ENCODE data around the gene CAPG. TPM values are rescaled to one million over a fixed set of nuclear protein-coding genes. Genes with fewer than 3 reads are reported as not detected.
A peak's percentile ranks its signal among the peaks of the same experiment; 100 is the strongest.

The CAPG gene, protein sequence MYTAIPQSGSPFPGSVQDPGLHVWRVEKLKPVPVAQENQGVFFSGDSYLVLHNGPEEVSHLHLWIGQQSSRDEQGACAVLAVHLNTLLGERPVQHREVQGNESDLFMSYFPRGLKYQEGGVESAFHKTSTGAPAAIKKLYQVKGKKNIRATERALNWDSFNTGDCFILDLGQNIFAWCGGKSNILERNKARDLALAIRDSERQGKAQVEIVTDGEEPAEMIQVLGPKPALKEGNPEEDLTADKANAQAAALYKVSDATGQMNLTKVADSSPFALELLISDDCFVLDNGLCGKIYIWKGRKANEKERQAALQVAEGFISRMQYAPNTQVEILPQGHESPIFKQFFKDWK
- 10 to 100 TPM in 3 of 6 experiments, 1 to 10 TPM in 3; 3.3 to 17.4 (median 9.9) TPM for total RNA-seq
- long read RNA-seq, partial matches to known transcripts = 2 of 3 reads
- long read RNA-seq, other reads (novel, unspliced or antisense) = 0 of 3 reads

DNA sequence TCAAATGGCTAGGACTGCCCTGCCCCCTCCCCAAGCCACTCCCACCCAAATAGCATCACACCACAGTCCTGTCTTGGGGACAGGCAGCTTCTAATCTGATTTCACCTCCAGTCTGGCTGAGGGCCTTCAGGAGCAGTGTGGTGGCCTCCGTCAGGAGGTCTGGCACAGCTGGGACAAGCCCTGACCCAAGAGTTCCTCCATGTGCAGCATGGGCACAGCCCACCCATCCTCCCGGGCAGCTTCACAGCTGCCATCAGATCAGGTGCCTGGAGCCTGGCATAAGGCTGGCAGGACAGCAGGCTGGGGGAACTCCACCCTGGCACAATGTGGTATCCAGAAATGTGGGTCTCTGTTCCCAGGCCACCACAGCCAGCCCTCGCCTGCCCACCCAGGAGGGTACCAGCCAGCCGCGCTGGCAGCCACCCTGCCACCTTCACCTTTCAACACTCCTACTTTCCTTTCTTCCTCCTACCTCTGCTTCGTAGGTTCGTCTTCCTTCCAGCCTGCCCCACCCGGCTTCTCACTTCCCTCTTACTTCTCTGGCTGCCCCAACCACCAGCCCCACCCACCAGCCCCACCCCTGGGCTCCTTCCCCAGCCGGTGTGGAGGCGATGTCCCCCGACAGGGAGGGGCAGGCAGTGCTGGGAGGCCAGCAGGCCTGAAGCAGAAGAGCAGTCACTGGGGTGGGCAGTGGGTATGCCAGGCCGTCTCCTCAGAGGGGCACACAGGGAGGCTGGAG is at the start of gene CAPG:
Gene CAPG, minus strand, starts transcription at position 522 of the 739 bp plus-strand sequence. CDS start 8,221 bp downstream, outside the sequence.
- H3K27ac ChIP-seq = peak within 1 kb of the TSS in 2 of 3 donors; percentile 16 to 29
- 50% methylated on average over 7 of the region's 12 CpGs for WGBS (ENCODE audit: insufficient coverage, low coverage, low lambda C conversion rate, missing lambda C conversion rate)
- ATAC-seq (peak; percentile 22 to 34 (median 27)), DNase-seq (peak; percentile 62 to 74 (median 65))
- H3K27me3 ChIP-seq = no peaks in the 10 kb centered on the region
- TF ChIP-seq, protein P1, sequence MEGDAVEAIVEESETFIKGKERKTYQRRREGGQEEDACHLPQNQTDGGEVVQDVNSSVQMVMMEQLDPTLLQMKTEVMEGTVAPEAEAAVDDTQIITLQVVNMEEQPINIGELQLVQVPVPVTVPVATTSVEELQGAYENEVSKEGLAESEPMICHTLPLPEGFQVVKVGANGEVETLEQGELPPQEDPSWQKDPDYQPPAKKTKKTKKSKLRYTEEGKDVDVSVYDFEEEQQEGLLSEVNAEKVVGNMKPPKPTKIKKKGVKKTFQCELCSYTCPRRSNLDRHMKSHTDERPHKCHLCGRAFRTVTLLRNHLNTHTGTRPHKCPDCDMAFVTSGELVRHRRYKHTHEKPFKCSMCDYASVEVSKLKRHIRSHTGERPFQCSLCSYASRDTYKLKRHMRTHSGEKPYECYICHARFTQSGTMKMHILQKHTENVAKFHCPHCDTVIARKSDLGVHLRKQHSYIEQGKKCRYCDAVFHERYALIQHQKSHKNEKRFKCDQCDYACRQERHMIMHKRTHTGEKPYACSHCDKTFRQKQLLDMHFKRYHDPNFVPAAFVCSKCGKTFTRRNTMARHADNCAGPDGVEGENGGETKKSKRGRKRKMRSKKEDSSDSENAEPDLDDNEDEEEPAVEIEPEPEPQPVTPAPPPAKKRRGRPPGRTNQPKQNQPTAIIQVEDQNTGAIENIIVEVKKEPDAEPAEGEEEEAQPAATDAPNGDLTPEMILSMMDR (IDR thresholded peaks at IDR 0.05) = no peak
- TF ChIP-seq POLR2A (IDR thresholded peaks at IDR 0.05) = no peak
- H3K36me3 ChIP-seq = no peaks in the 10 kb centered on the region
- no peaks in the 10 kb centered on the region for H3K9me3 ChIP-seq
- H3K4me3 ChIP-seq = no peak within 1 kb of the TSS
- intact Hi-C loops (cut with DNase I) = no loop called here
- peaks cover 0 to 19% (median 0%) of the 10 kb centered on the region in 4 donors for H3K4me1 ChIP-seq

GRCh38 chr2:85459771-85460170 is 49.6 kb upstream of the CAPG start:
- H3K27ac ChIP-seq = no peak overlapping the region
- TF ChIP-seq POLR2A (IDR thresholded peaks at IDR 0.05) = no peak
- TF ChIP-seq, protein P1 (IDR thresholded peaks at IDR 0.05) = no peak
- no peaks in the 10 kb centered on the region for H3K27me3 ChIP-seq
- H3K9me3 ChIP-seq = no peaks in the 10 kb centered on the region
- ATAC-seq (no peak), DNase-seq (no peak)
- no peaks in the 10 kb centered on the region for H3K4me1 ChIP-seq
- H3K36me3 ChIP-seq = no peaks in the 10 kb centered on the region
- intact Hi-C loops (cut with DNase I) = no loop called here
- 100% methylated on average over 1 of the region's 1 CpG for WGBS (ENCODE audit: insufficient coverage, low coverage, low lambda C conversion rate, missing lambda C conversion rate)
- no peak overlapping the region for H3K4me3 ChIP-seq

DNA sequence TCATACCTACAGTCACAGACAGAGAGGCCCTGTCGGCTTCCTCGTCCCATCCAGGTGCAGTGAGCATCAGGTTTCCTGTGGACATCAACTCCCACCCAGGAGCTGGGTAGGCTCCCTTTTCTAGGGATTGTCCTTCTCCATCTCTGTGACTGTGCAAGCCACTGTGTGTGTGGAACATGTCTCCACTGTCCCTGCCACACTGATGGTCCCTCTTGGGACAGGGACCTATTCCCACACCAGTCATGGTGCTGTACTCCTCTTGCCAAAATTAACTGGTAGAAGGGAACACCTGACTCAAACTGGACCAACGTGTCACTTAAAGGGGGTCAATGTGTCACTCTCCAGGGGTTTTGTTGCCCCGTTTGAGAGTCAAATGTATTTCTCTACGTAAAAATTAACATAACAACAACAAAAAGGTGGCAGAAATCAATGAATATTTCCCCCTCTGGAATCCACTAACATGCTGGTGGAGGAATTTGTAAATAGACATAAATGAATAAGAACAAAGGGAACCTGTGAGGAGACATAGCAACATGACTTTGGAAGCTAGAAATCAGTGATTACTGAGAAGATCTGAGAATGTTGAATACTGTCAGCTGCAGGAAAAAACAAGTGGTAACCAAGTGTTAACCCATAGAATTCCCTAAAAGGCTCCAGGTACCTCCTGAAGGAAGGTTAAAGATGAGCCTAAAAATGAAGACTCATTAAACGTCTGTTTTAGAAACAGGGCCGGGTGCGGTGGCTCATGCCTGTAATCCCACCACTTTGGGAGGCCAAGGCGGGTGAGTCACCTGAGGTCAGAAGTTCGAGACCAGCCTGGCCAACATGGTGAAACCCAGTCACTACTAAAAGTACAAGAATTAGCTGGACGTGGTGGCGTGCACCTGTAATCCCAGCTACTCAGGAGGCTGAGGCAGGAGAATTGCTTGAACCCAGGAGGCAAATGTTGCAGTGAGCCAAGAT is 48.7 kb upstream of the CAPG start:
- TF ChIP-seq, protein P1 (IDR thresholded peaks at IDR 0.05) = no peak
- no peak for TF ChIP-seq POLR2A (IDR thresholded peaks at IDR 0.05)
- ATAC-seq = peak in 1 of 4 donors; percentile 11
- intact Hi-C loops (cut with DNase I) = no loop called here

GRCh38 chr2:85457877-85458316 is 47.7 kb upstream of the CAPG start:
- 80% methylated on average over 5 of the region's 6 CpGs for WGBS (ENCODE audit: insufficient coverage, low coverage, low lambda C conversion rate, missing lambda C conversion rate)
- no peak for DNase-seq

More for the DNA sequence above, 48.7 kb upstream of the CAPG start:
- no peaks in the 10 kb centered on the region for H3K9me3 ChIP-seq
- no peaks in the 10 kb centered on the region for H3K36me3 ChIP-seq
- WGBS (ENCODE audit: insufficient coverage, low coverage, low lambda C conversion rate, missing lambda C conversion rate) = 79% methylated on average over 10 of the region's 12 CpGs
- H3K27ac ChIP-seq = no peak overlapping the region
- no peaks in the 10 kb centered on the region for H3K4me1 ChIP-seq
- H3K4me3 ChIP-seq = no peak overlapping the region
- H3K27me3 ChIP-seq = no peaks in the 10 kb centered on the region
- DNase-seq = no peak

More at GRCh38 chr2:85457877-85458316, 47.7 kb upstream of the CAPG start:
- TF ChIP-seq POLR2A (IDR thresholded peaks at IDR 0.05) = no peak
- TF ChIP-seq, protein P1 (IDR thresholded peaks at IDR 0.05) = no peak
- Histone ChIP-seq H3K27ac (no peak overlapping the region), H3K4me3 (no peak overlapping the region), H3K4me1 (no peaks in the 10 kb centered on the region), H3K36me3 (no peaks in the 10 kb centered on the region), H3K27me3 (no peaks in the 10 kb centered on the region), H3K9me3 (no peaks in the 10 kb centered on the region)
- intact Hi-C loops (cut with DNase I) = no loop called here
- peak in 1 of 4 donors; percentile 69 for ATAC-seq

Measured in right lobe of liver (tissue), 6 donors.